HG03139 (cell line): ENCODE results near the gene AP1G2.

Experiments used
- ATAC-seq: cut with Tn5 transposase; IDR thresholded peaks from one replicate; pipeline ENCODE4 v1.9.1; 2021; ENCODE audit not compliant: unreplicated experiment

AP1G2 gene

DNA sequence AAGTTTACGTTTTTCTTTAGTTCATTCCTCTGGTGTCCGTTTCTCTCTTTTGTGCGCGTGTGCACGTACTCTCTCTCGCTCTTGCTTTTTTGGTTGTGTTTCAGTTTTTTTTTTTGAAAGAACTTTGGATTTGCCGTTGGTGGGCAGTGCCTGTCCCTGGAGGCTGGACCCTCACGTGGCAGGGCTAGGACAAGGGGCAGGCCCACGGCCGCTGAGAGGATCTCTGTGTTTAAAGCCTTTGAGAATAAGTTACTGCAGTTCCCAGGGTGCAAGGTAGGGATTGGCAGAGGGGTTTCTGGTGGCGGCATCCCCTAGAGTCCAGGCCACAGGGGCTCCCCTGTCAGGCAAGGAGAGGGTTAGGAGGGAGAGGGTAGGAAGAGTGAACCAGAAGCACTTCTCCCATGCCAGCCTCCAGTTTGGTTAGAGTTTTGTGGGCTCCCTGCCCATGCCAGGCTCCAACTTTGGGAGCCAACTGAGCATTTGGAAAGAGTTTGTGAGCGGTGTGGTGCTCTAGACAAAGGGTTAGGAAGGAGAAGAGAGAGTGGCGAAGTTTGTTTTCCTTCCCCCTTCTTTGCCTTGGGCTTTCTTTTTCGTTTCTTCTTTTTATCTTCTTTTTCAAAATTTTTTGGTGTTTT, 46.6 kb downstream of the AP1G2 start:
- no peak for ATAC-seq

GRCh38 chr14:23518709-23519108, 48.9 kb downstream of the AP1G2 start:
- no peak for ATAC-seq

DNA sequence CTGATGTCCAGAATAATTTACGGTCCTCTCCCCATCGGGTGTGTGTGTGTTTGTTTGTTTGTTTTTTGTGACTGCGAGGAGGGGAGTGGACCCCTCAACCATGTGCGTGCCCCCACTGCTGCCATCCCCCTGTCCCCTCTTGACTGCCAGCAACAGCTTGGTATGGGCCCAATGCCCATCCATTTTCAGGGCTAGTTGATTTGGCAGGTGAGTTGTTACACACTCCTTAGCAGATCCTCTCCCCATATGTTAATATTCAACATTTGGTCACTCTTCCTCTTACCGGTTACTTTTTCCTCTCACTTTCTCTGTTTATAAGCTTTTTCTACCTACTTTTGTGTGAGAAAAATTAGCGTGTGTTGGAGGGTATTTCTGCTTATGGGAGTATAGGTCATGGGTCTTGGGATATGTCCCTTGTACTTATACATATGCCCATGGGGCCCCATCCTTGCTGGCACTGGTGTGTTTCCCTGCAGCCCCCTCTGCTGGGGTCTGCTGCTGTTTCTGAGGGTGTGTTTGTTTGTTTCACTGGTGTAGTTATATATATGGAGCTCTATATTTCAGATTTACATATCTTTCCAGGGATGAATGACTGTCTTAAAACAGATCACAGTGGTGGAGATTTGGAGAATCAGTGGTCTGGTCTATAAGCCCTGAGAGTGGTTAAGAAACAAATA, 49.8 kb downstream of the AP1G2 start:
- no peak for ATAC-seq

DNA sequence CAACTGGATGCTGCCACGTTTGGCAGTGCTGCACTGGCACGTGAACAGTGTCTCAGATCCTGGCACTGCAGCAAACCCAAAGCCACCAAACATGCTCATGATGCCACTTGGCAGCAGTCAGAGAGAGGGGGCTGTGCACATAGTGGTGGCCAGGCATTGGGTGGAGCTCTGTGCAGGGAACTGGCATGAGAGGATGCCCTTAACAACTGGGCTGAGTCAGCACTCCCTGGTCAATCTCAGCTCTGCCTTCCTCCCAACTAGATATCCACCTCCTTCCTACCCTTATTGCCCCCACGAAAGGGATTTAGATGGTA, 53.0 kb downstream of the AP1G2 start:
- ATAC-seq: no peak

DNA sequence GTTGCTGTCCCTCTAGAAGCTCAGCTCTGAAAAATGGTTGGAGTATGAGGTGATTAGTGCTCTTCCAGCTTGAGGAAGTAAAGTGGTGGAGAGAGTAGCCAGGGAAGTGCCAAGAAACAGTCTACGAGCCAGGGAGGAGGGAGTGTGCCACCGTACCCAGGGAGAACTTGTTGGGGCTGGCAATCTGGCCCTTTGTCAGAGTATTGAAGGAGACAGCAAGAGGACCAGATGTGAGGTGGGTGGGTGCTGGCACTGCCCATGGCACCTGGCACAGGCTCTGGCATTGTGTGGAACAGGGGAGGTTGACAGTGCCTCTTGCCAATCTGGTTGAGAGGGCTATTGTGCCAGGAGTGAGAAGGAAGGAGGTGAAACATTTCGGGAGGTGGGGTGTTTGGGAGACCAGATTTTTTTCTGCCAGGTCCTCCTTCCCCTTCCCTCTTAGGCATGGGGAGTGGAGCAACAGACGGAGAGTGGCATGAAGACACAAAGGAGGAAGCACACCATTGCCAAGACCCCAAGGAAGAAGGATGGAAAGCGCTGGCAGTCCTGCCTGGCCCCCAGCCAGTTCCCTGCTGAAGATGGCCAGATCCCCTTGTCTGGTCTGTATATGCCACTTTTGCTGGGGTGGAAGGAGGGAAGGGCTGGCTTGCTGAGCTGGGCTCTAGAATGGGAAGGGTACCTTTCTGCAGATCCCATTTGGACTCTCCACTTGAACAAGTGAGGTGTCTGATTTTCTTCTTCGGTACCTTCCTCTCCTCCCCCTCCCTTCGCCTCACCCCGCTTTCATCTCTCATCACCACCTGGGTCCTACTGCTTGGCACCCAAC, 53.6 kb downstream of the AP1G2 start:
- no peak for ATAC-seq

DNA sequence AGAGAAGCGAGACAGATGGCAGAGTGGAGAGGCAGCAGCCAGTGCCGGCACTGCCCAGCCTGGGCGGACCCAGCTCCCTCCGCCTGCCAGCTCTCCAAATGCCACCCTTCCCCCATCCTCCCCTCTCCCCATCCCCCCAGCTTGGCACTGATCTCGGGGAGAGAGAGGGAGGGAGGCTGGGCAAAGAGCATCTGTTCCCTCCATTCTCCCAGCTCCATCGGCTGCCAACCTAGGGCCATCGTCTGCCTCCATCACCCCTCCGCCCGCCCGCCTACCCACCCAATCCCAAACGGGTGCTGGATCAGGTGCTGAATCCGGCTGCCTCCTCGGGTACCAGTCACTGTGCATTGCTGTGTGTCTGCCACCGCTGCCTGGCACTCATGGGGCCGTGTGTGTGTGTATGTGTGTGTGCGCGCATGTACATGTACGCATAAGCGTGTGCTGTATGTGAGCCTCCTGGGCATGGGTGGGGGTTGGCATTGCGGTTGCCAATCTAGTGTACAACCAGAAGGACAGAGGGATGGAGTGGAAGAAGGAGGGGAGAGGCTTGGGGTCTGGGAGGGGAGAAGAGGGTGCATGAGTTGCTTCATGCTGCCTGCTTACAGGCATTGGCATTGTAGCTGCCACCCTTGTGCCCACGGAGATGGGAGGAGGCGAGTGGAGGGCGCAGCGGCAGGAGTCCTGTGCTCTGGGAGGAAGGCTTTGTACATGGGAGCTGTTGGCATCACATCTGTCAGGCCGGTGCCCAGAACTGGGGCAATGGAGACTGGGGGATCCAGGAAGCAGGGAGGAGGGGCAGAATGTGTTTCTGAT, 54.4 kb downstream of the AP1G2 start:
- ATAC-seq: no peak

DNA sequence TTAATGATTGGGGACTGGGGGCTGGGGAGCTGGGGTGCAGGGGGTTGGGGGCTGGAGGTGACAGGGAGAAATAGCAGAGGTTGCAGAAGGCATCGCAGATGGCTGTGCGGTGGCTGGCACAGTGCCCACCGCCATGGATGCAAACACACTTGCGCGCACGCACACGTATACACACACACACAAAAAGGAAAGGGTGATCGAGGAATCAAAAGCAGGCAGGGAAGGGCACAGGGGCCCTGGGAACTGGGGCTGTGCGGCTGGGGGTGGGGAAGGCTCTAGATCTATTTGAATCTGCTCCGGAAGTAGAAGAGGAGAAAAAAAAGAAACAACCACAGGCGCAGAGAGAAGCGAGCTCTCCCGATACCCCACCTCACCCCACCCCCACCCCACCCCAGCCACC, 55.4 kb downstream of the AP1G2 start:
- no peak for ATAC-seq
